Fibroblast of villous mesenchyme (primary cell): ENCODE results near the gene C1orf174. TPM values are rescaled to one million over a fixed set of nuclear protein-coding genes. Genes with fewer than 3 reads are reported as not detected.

Experiments
- DNase-seq: peaks from one replicate; pipeline ENCODE4 v3.0.0-alpha.2; 2010; ENCODE audit warnings: low read depth
- H3K4me3 ChIP-seq: 2 replicates; pipeline ENCODE4 v1.5.1; 2011; ENCODE audit warnings: low read depth, mild to moderate bottlenecking, low read length
- CTCF ChIP-seq: IDR thresholded peaks from 2 replicates; pipeline ENCODE4 v1.5.1; 2012; ENCODE audit warnings: low read depth, mild to moderate bottlenecking, low read length; ENCODE audit not compliant: insufficient read depth
- total RNA-seq: library from RNA; depleted of rRNA; stranded (reverse); fragments of >200 nt; gene quantifications from 2 replicates; pipeline ENCODE4 v1.2.3, GENCODE V29; 2012

C1orf174 gene
- total RNA-seq: 25.4 and 31.1 TPM in 2 replicates

- H3K4me3 ChIP-seq: peak within 1 kb of the TSS; percentile 96
- DNase-seq: peak; percentile 99
- no peak for TF ChIP-seq CTCF
Measured at GRCh38 chr1:3900150-3900968, at the start of gene C1orf174. TSS of gene C1orf174 (minus strand) at chr1:3900272. CDS start at chr1:3900186, 86 bp downstream.

DNA sequence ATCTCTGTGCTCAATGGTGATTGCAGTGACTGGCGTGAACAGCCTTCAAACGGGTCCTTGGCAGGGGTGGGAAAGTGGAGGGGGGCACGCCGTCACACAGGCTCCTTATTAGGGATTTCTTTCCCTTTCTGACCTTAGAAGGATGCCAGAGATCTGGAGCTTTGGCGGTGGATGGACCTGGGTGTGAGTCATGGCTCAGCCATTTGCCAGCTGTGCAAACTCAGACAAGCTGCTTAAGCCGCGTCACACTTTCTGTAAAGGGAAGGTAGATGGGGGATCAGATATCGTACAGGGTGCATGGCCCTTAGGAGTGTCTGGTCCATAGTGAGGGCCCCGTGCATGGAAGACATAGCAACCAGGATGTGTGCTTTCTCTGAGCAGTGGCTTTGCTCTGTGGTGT lies 48.3 kb upstream of the C1orf174 start:
- no peak for DNase-seq
- no peak overlapping the region for H3K4me3 ChIP-seq
- no peak for TF ChIP-seq CTCF

GRCh38 chr1:3945916-3946840 lies 46.1 kb upstream of the C1orf174 start:
- no peak overlapping the region for H3K4me3 ChIP-seq
- no peak for TF ChIP-seq CTCF
- DNase-seq: no peak

- no peak overlapping the region for H3K4me3 ChIP-seq
- no peak for DNase-seq
- TF ChIP-seq CTCF: no peak
Measured at GRCh38 chr1:3945222-3945621, 45.1 kb upstream of the C1orf174 start.

DNA sequence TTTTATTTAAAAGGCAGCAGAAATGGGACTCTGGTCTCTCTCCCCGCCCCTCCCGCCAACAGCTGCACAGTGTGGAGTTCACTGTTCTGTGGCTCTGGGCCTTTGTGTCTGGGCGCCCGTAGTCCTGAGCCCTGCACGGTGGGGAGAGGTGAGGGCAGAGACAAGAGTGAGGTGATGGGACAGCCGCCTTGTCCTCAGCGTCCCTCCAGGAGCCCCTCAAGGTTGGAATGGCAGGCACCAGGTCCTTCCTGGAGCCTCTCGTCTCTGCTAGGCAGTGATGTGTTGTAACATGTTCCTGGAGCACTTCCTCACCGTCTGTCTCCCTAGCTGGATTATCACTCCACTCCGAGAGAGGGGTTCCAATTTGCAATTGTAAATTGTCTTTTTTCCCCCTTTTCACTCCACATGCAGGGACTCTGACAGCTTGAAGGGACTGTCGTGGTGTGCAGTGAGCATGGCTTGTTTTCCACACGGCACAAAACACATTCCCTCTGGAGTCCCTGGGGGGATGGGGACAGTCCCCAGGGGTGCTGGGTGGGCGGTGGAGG lies 44.6 kb upstream of the C1orf174 start:
- no peak overlapping the region for H3K4me3 ChIP-seq
- DNase-seq: no peak
- no peak for TF ChIP-seq CTCF

GRCh38 chr1:3943806-3944577 lies 43.9 kb upstream of the C1orf174 start:
- no peak for DNase-seq
- no peak overlapping the region for H3K4me3 ChIP-seq
- no peak for TF ChIP-seq CTCF
